Right ventricle myocardium superior (tissue), 1 donor: ENCODE results near the gene OTUD7B. TPM values are rescaled to one million over a fixed set of nuclear protein-coding genes. Genes with fewer than 3 reads are reported as not detected.
"Not testable (repeated sequence)": the region's sequence is repeated elsewhere in the genome, so short reads cannot be mapped to it uniquely, and the experiment has no call there.

ENCODE experiments used
- ATAC-seq: fragments of 200-7000 bp; cut with Tn5 transposase; one replicate; pipeline ENCODE4 v1.9.1; 2020; ENCODE audit warnings: mild to moderate bottlenecking; ENCODE audit not compliant: poor library complexity
- DNase-seq: peaks from one replicate; pipeline ENCODE4 v3.0.0-alpha.2; 2020
- intact Hi-C: fragments of 100-400 bp; cut with DNase I; formaldehyde crosslinking; loops from one replicate; pipeline ENCODE4 v1.11.2; 2022
- long read RNA-seq: library from polyadenylated mRNA; unstranded; transcript quantifications from one replicate; pipeline ENCODE4 v2.0.0, GENCODE V29; 2021
- total RNA-seq: library from RNA; stranded (reverse); fragmentation: NEBNext Ultra II Directional; extraction: Animal tissue kit (Norgen Biotek cat#: 25700); gene quantifications from one replicate; pipeline ENCODE4 v1.2.1, GENCODE V29; 2021
- donor health status: DM: no; HTN: yes; CAD: no; lungs with severe emphysema.

The OTUD7B gene
- 23.2 TPM for total RNA-seq
- long read RNA-seq, partial matches to known transcripts = 0 of 5 reads
- long read RNA-seq, other reads (novel, unspliced or antisense) = 5 of 5 reads

- peak; percentile 97 for ATAC-seq
Observed at GRCh38 chr1:150010393-150011115, at the start of gene OTUD7B. TSS of gene OTUD7B (minus strand) at chr1:150010726. CDS start at chr1:149977510, 33,216 bp downstream.

DNA sequence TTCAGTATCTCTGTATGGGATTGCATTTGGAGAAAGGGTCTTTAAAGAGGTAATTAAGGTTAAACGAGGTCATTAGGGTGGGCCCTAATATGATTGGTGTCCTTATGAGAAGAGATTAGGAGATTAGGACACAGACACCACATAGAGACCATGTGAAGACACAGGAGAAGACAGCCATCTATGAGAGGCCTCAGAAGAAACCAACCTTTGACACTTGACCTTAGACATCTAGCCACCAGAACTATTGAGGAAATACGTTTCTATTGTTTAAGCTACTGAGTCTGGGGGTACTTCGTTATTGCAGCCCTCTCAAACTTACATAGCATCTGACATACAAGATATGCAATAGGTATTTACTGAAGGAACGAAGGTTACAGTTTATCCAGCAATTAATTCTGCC lies 49.7 kb upstream of the OTUD7B start:
- DNase-seq (no peak), ATAC-seq (no peak)
- intact Hi-C loops = no loop called here

More at GRCh38 chr1:150010393-150011115, at the start of gene OTUD7B:
- DNase-seq = peak; percentile 91
- intact Hi-C loops = loop anchor here (2.0 kb wide), 1 partner anchor 56 kb away; the partner anchor contains the start of gene VPS45

GRCh38 chr1:150056407-150056806 lies 45.9 kb upstream of the OTUD7B start:
- intact Hi-C loops = no loop called here
- no peak for DNase-seq
- ATAC-seq = peak; percentile 49

GRCh38 chr1:150055507-150055906 lies 45.0 kb upstream of the OTUD7B start:
- intact Hi-C loops, DNase-seq, ATAC-seq: not testable (repeated sequence)

GRCh38 chr1:150053926-150054325 lies 43.4 kb upstream of the OTUD7B start:
- DNase-seq (no peak), ATAC-seq (no peak)
- intact Hi-C loops = loop anchor here (2.0 kb wide), 1 partner anchor 91 kb away; no protein-coding TSS in a partner anchor

DNA sequence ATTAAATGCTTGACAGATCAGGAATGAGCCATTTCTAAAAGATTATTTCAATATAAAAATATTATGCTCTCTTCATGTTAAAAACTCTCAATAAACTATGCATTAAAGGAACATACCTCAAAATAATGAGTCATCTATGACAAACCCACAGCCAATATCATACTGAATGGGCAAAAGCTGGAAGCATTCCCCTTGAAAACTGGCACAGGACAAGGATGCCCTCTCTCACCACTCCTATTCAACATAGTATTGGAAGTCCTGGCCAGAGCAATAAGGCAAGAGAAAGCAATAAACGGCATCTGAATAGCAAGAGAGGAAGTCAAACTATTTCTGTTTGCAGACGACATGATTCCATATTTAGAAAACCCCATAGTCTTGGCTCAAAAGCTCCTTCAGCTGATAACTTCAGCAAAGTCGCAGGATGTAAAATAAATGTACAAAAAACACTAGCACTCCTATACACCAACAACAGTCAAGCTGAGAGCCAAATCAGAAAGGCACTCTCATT lies 41.4 kb upstream of the OTUD7B start:
- not testable (repeated sequence) for ATAC-seq
- intact Hi-C loops = loop anchor here (2.0 kb wide), 1 partner anchor 89 kb away; no protein-coding TSS in a partner anchor

DNA sequence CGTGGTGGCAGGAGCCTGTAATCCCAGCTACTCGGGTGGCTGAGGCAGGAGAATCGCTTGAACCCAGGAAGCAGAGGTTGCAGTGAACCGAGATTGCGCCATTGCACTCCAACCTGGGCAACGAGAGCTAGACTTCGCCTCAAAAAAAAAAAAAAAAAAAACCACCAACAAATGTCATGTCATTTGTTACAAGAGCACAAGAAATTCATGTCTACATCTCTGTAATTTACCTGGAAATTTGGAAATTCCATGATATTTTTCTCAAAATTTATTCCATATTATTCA lies 40.5 kb upstream of the OTUD7B start:
- no peak for DNase-seq
- no peak for ATAC-seq
- intact Hi-C loops = no loop called here

More for the DNA sequence above, 41.4 kb upstream of the OTUD7B start:
- DNase-seq = not testable (repeated sequence)

GRCh38 chr1:150049926-150050325 lies 39.4 kb upstream of the OTUD7B start:
- no peak for ATAC-seq
- no peak for DNase-seq
- intact Hi-C loops = no loop called here

DNA sequence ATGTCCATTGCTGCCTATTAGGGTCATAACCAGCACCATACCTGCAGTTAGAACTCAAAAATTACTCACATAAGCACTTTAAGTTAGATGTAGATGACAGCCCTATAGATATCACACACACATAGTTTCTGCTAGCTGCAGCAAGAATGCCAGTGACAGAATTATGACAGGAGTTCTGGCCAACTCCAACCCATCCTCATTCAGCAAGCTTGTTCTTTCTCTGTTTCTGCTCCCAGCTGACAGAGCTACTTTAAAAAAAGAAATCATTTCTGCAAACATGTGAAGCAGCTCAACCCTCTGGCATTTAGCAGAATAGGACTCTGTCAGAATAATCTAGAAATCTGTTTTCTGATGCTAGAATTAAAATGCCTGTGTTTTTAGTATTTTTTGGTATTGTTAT lies 23.8 kb upstream of the OTUD7B start:
- no peak for DNase-seq
- ATAC-seq = no peak
- intact Hi-C loops = no loop called here

- intact Hi-C loops = no loop called here
- ATAC-seq (no peak), DNase-seq (no peak)
Observed at GRCh38 chr1:150028322-150028721, 17.8 kb upstream of the OTUD7B start.

- no peak for DNase-seq
- ATAC-seq = no peak
- intact Hi-C loops = no loop called here
Observed at GRCh38 chr1:150024156-150024555, 13.6 kb upstream of the OTUD7B start.

DNA sequence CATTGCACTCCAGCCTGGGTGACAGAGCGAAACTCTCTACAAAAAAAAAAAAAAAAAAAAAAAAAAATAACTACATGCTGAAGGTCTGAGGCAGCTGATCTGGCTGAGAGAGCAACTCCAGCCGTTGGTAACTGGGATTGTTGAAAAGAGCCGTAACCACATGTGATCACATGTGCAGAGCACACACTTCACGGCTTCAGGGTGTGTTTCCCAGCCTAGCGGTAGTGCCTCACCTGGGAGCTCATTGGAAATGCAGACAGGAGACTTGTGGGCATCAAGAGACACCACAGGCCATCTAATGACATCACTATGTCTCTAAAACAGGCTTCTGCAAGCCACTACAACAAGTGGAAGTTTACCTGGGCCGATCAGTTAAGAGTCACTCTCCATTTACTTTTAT lies 11.8 kb upstream of the OTUD7B start:
- no peak for DNase-seq
- no peak for ATAC-seq
- intact Hi-C loops = no loop called here

GRCh38 chr1:150021191-150021694 lies 10.7 kb upstream of the OTUD7B start:
- ATAC-seq (peak; percentile 55), DNase-seq (no peak)
- intact Hi-C loops = no loop called here

- intact Hi-C loops = no loop called here
- ATAC-seq (no peak), DNase-seq (no peak)
Observed at GRCh38 chr1:150020711-150021110, 10.2 kb upstream of the OTUD7B start.

DNA sequence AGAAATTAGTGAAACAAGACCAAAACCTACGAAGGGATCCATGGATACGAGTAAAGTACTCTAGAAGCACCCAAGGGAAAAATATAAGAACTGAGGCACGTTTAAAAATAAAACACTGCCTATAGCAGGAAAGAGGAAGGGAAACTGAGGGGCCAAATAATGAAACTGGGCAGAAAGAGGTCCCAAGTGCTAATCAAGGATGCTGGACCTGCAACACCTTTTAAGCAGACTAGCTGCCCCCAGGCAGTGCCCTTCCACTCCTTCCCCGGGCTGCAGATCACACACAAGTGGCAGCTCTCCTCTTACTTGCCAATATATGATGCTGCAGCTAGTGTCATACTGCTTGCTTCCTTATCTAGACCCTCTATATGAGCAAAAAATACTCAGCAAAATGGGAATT lies 7.6 kb upstream of the OTUD7B start:
- DNase-seq = no peak
- no peak for ATAC-seq
- intact Hi-C loops = no loop called here

DNA sequence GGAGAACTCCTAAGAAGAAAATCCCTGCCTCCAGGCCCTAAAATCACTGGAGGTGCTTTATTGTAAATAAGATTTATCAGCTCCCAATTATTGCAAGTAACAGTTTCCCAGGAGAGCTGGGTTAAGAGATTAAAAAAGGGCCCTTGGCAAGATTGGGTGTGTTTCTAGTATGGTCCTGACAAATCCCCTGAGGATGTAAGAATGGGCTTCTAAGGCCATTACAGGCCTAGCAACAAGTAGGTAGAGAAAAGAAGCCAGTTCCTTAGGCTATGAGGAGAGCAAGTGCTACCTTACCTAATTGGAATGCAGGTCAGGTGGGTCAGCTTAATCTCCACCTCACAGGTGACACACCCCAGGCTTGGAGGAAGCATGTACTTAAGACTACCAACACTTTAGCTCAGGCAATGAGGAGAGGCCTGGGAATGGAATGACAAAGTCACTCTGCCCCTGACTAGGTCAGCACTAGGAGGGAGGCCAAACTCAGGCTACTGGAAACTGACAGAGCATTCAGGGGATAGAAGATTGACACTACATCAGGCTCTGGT lies 6.8 kb upstream of the OTUD7B start:
- ATAC-seq = peak; percentile 27
- no peak for DNase-seq
- intact Hi-C loops = no loop called here

DNA sequence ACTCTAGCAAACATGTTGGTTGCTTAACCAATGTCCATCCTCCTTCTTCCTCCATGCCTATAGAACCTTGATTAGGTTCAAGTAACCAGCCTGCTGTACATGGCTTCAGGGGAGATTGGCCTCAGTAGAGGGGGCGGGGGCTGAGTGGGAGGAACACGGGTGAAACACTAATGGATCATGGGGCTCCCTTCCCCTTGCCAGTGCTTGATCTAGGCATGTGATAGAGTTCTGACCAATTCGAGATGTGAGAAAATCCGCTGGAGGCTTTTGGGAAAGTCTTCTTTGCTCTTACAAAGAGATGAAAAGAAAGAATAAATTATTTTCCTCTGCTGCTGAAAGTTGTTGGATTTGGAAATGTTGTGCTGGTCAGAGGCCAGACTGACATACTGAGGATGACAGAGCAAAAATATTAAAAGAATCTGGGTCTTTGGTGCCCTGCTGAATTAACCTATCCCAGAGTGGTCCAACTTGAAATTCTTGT lies 5.2 kb upstream of the OTUD7B start:
- intact Hi-C loops = no loop called here
- DNase-seq (no peak), ATAC-seq (no peak)

DNA sequence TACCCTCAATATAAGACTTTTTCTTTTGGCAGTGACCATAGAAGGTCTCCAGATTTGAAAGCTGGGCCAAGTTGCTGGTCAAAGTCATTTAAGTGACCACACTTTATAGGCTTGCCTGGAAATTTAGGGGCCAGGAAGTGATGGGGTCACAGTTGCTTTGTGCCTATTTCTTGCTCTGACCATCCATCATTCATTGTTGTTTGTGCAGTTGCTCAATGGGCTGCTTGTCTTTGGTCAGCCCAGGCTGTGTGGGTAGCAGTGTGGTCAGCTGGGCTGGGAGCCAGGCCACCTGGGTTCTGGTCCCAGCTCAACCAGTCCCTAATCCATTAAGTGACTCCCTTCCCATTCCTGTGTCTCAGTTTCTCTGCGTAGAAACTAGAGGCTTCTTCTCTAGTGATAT lies 2.1 kb upstream of the OTUD7B start:
- DNase-seq (no peak), ATAC-seq (no peak)
- intact Hi-C loops = no loop called here

DNA sequence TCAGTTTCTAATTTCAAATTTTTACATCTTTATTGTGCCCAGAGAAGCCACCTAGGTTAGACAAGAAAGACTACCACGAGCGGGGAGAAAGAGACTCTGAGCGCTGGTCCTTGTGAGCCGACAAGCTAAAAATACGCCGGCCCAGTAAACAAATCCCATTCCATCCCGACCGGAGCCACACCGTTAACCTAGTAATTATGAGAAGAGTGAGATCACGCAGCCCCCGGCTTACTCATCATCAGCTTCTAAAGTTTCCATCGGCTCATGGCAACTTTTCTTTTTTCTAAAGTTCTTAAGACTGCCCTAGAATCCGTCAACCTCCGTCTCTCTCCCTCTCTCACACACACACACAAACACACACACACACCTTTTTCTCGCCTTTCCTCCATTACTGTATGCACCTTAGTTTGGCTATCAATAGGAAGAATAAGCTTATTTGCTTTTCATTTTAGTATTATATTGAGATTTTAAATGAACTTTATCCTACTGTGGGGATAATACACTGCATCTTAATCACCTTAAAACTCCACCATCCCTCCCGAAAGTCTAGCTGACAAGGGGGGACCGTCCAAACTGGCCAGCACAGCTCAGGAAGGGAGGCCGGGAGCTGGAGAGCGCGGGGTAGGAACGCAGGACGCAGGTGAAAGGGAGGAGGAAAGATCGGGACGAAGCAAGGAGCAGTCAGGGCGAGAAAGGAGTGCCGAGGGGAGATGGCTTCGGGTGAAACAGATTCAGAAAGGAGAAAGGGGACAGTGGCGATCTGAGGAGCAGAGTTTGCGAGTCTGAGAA lies 728 bp downstream of the OTUD7B start:
- no peak for DNase-seq
- intact Hi-C loops = loop anchor here (2.0 kb wide), 1 partner anchor 57 kb away; the partner anchor contains the start of gene VPS45

More for the DNA sequence above, 728 bp downstream of the OTUD7B start:
- peak; percentile 68 for ATAC-seq
